ENCODE results near the gene NAA38.

NAA38 gene, protein sequence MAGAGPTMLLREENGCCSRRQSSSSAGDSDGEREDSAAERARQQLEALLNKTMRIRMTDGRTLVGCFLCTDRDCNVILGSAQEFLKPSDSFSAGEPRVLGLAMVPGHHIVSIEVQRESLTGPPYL

DNA sequence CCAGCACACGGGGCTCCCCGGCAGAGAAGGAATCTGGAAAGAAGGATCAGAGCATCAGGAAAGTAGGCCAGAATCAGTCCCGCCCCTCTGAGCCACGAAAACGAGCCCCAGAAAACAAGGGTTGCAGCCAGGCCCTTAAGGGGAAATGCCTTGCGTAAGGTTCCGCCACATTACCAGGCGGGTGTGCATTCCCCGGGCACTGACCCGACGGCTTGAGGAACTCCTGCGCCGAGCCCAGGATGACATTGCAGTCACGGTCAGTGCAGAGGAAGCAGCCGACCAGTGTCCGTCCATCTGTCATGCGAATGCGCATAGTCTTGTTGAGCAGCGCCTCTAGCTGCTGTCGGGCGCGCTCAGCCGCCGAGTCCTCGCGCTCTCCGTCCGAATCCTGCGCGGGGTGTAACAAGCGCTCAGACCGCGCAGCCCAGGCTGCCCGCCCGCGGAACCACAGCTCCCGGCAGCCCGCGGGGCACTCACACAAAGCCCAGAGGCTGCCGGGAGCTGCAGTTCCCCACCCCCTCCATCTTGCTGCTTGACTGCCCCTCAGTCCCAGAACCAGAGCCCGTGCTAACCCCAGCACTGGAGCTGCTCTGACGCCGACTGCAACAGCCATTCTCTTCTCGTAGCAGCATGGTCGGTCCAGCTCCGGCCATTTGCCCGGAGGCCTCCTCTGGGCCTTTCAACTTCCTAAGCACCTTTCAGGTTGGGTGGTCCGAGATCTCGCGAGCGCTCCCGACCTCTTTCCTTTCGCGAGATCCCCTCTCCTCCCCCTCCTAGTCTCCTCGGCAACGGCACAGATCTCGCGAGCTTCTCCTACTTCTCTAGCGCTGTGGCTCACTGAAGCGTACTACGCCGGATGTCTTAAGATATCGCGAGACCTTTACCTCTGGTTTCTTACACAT is at the start of gene NAA38:
NAA38 (minus strand) TSS at position 749 of the 902 bp plus-strand sequence; CDS start at position 653, 96 bp downstream.
- peak; percentile 98 for DNase-seq

DNA sequence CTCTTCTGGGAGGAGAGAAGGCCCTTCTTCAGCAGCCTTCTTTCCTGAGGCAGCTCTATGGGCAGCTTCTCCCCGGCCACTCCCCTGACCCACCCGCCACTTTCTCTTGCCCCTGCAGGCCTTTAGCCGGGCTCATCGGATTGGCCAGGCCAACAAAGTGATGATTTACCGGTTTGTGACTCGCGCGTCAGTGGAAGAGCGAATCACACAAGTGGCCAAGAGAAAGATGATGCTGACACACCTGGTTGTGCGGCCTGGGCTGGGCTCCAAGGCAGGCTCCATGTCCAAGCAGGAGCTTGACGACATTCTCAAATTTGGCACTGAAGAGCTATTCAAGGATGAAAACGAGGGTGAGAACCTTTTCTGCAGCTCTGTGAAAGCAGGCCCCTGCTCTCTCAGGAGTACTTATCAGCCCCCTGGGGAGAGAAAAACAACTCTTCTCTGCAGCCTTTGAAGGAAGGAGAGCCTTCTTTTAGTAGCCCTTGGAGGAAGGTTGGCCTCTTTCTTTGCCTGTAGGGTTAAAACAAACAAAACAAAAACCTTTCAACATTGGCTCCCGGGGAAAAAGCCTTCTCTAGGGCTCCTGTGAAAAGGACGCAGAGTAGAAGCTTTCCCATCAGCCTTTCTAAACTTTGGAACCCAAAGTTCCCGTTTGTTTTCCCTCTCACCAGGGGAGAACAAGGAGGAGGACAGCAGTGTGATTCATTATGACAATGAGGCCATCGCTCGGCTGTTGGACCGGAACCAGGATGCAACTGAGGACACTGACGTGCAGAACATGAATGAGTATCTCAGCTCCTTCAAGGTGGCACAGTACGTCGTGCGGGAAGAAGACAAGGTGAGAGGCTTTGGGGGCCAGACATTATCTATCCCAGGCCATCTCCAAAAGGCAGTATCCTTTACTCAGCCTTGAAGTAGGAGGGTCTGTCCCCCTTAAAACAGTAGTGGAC is 46.1 kb upstream of the NAA38 start:
- DNase-seq: no peak

DNA sequence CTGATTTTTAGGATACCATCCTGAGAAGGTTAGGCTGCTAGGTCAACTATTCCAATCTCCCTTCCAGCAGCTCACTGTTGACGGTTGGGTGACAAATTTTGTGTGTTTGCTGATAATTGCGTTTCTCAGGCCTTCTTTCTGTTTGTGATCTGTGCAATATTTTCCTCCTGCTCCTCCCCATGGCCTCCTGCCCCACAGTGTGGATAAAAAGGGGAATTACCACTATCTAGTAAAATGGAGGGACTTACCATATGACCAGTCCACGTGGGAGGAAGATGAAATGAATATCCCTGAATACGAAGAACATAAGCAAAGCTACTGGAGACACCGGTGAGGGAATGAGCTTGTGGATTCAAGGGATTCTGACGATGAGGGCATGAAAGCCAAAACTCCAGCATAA is 40.4 kb upstream of the NAA38 start:
- peak; percentile 36 for DNase-seq

DNA sequence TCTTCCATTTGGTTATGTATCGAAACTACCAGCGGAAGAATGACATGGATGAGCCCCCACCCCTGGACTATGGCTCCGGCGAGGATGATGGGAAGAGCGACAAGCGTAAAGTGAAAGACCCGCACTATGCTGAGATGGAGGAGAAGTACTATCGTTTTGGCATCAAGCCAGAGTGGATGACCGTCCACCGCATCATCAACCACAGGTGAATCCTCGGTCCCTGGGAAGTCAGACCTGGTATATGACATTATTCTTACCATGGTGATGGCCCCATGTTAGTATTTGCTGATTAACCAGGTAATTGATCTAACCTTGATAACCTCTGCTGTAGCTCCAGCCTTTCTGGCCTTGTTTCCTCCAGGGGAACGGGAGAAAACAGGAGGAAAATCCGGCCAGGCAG is 39.7 kb upstream of the NAA38 start:
- no peak for DNase-seq

DNA sequence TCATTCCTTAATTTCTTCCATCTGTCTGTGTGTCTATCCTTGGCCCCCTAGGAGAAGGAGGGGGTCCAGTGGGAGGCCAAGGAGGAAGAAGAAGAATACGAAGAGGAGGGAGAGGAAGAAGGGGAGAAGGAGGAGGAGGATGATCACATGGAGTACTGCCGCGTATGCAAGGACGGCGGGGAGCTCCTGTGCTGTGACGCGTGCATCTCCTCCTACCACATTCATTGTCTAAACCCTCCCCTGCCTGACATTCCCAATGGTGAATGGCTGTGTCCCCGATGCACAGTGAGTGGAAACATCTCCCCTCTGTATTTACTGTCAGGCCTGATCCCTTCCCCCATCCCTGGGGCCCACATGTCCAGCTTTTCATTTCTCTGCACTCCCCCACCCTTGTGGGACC is 37.5 kb upstream of the NAA38 start:
- no peak for DNase-seq

DNA sequence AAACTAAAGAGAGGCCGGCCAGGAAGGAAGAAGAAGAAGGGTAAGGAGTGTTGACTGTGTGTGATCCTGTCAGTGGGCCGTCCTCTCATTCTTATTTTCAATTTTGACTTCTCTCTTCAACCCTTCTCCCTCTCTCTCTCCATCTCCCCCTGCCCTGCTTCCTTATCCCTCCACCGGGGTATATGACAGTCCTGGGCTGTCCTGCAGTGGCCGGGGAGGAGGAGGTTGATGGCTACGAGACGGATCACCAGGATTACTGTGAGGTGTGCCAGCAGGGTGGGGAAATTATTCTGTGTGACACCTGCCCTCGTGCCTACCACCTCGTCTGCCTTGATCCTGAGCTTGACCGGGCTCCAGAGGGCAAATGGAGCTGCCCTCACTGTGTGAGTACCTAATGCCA is 36.9 kb upstream of the NAA38 start:
- DNase-seq: no peak

DNA sequence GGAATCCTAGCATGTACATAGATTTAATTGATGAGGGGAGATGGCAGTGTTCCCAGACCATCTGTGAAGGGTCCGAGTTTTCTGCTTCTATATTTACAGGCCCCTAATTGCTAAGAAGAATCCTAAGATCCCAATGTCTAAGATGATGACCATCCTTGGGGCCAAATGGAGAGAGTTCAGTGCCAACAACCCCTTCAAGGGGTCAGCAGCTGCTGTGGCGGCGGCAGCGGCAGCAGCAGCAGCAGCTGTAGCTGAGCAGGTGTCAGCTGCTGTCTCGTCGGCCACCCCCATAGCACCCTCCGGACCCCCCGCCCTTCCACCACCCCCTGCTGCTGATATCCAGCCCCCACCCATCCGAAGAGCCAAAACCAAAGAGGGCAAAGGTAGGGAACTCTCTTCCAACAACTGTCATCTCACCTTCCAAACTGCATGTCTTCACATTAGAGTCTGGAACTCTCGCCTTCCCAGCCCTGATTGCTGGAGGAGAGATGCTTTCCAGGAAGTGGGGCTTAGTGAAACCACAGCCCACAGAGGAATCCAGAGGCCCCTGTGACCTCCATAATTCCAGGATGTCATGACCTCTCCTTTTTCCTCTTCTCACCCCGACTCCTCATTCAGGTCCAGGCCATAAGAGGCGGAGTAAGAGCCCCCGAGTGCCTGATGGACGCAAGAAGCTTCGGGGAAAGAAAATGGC is 36.0 kb upstream of the NAA38 start:
- no peak for DNase-seq

DNA sequence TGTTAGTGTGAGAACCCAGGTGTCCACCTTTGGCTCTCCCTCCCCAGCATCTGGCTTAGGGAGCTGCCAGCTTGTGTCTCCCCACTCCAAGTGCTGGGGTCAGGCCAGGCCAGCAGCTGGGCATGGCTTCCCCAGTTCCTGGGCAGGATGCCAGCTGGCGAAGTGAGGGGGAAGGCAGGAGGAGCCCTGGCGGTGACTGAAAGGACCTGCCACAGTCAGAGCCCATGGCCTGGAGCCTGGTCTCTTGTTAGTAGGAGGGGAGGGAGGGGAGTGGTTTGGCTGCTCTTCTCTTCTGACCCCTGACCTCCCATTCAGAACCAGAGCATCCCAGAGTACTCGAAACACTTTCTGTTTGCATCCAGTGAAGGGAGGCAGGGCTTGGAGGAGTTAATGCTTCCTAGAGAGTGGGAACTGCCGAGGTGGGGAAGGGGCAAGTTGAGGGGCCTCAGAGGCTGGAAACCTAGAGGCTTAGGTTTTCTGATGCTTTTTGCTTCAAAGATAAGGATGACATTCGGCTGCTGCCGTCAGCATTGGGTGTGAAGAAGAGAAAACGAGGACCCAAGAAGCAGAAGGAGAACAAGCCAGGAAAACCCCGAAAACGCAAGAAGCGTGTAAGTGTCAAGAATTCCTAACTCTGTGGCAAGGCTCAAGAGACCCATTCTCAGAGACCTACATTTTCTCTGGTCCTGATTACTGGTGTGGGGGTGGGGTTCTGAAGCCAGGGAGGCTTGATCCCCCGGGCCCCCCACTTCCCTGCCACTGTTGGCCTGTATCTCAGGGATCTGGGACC is 32.0 kb upstream of the NAA38 start:
- DNase-seq: peak; percentile 67

DNA sequence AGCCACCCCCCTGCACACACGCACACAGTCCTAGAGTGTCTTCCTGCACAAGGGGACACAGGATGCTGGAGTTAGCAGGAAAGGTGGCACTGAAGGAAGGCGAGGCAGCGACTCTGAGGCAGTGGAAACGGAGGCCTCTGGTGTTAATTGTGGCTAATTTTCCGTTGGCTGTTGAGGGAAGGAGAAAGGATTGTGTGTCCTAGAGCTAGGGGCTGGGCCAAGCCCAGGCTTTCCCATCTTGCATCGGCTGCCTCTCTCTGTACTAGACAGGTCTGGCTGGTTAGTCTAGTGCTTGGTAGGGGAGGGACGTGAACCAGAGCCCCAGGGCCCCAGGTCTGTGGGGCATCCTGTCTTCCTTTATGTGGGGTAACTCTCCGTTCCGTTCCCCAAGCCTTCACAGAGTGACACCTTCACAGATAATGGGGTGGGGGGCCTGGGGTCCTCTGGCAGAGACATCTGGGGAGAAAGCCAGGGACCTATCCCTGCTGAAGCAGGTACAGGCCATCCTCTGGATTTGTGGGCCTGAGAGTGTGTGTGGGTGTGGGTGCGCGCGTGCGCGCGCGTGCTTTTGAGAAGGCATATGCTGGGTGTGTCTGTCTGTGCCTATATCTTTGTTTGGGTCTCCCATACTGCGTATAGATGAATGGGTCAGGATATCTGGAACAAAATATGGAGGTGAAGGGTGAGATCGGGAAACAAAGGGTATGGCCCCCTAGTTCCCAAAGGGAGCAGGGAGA is 31.0 kb upstream of the NAA38 start, which contains the start of gene CHD3:
CHD3 (plus strand) TSS at position 606 of the 737 bp plus-strand sequence. CDS start 212 bp downstream, outside the sequence.
- no peak for DNase-seq

DNA sequence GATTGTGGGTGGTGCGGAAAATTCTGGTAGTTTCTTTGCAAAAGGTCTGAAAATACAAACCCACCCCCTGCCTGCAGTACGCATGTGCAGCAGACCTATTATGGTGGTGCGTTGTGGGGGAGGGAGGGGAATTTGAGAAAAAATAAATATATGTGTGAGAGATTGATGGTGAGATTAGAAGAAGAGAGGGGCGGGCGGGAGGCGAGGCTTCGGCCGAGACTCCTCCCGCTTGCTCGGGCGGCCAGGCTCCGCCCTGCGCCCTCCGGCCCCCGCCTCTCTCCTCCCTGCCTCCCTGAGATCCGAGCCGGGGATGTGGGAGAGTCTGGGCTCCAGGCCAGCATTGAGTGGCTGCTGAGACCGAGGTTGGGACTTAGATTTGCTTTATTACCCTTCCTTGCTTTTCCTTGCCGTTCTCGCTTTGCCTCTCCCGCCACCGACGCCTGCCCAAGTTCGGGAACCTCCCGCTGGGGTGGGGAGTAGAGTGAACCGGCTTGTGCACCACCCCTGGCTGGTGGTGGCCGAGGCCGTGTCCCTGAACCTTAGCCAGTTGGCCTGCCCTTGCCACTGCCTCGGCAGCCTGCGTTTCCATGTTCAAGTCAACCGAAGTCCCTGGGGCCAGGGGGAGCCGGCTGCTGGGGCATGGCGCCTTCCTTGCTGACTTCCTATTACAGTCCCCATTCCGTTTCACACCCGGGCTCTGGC is 30.3 kb upstream of the NAA38 start:
- peak; percentile 95 for DNase-seq

DNA sequence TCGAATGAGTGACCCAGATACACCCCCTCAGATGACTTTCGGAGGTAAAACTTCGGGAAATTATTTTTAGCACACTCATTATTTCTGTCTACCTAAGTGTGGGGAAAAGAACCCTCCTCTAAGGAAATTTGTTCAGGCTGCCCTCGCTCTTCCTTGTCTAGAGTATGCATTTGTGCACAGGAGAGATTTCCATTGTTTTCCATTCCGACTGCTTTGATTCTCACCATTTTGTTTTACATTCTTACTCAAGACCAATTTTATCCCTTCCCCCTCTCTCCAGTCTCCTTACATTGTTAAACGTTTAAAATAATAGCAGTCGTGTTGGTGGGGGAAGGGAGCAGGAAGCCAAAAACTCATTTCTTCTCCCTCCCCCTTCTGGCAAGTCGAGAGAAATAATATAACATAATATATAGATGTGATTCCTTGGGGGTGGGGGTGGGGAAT is 29.7 kb upstream of the NAA38 start:
- DNase-seq: no peak

DNA sequence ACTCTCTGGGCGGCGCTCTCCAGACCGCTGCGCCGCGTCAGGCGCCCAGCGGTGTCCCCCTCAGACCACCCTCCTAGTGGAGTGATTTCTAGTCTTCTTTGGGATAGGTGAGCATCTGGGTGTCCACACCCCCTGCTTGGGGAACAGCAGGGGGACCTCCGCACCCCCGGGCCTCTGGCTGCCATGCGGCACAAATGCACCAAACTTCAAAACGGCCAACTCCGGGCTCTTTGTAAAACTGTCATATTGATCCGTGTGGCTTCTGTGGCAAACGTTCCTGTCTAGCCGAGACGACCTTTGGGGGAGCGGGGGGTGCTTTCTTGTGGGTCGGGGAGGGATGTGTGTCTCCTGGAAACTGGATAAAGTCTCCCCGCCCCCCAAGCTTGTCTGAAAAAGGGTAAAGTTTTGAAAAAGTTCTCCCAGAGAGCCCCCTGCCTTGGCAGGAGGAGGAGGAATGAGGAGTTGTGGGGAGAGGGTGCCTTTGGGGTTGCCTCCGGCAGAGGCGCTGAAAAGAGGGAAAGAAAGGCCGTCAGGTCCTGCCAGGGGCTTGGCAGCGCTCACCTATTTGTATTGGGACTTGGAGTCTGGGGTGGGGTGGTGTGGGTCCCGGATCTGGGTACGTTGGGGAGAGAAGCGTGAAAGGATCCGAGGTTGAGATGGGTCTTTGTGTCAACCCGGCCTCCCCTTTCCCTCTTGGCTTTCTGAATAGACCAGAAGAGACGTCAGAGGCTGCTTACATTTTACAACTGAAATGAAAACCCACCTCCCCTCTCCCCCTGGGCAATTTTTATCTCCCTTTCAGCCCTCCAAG is 29.1 kb upstream of the NAA38 start:
- DNase-seq: peak; percentile 74

DNA sequence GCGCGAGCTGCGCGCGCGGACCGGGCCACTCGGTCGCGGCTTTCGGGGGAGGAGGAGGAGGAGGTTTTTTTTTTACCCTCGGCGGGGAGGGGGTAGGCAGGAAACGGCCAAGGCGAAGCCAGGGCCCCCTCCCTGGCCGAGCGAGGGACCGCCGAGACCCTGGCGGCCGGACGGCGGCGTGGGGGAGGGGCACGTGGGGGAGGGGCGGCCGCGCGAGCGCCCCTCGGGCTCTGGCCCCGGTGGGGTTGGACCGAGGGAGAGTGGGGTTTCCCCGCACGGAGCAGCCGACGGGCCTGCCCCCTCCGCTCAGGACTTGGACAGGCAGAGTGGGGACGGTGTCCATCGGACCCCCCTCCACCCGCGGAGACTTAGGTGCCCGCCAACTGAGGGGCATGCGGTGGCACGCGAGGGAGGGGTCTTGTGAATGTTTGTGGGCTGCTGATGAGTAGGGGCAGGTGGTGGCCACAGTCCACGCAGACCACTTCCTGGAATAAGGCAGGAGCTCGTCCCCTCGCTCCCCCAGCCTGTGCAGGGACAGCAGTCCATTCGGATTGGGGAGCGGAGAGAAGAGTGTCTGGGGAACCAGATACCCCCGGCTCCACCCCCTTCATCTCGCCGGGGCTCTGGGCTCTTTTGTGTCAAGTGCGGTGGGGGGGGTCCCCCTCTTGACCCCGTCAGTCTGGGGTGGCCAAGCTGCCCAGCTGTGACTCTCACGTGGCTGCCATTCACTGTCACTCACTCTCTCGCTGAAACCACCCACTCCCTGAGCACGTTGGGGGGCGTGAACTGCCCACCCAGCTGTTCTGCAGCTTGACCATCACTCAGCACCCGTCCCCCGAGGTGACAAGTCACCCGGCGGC is 28.2 kb upstream of the NAA38 start:
- DNase-seq: peak; percentile 55

DNA sequence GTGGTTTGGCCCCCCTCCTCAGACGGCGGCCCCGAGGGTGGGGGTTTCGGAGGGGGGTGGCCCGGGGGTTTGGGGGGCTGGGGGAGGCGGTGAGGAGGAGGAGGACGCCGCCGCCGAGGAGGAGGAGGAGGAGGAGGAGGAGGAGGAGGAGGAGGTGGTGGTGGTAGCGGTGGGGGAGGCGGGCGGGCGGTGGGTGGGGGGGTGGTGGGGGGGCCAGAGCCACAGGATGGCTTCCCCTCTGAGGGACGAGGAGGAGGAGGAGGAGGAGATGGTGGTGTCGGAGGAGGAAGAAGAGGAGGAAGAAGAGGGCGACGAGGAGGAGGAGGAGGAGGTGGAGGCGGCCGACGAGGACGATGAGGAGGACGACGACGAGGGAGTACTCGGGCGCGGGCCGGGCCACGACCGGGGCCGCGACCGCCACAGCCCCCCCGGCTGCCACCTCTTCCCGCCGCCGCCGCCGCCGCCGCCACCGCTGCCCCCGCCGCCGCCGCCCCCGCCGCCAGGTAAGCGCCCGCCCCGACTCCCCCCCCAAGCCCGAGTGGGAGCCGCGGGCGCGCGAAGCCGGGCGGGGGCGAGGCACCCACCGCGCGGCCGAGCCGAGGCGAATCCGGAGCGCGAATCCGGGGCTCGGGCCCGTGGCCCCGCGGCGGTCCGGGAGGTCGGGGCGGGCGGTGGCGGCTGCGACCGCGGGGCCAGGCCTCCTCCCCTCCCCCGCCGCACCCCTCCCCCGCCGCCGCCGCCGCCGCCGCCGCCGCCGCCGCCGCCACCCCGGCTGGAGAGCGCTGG is 27.4 kb upstream of the NAA38 start:
- peak; percentile 39 for DNase-seq

DNA sequence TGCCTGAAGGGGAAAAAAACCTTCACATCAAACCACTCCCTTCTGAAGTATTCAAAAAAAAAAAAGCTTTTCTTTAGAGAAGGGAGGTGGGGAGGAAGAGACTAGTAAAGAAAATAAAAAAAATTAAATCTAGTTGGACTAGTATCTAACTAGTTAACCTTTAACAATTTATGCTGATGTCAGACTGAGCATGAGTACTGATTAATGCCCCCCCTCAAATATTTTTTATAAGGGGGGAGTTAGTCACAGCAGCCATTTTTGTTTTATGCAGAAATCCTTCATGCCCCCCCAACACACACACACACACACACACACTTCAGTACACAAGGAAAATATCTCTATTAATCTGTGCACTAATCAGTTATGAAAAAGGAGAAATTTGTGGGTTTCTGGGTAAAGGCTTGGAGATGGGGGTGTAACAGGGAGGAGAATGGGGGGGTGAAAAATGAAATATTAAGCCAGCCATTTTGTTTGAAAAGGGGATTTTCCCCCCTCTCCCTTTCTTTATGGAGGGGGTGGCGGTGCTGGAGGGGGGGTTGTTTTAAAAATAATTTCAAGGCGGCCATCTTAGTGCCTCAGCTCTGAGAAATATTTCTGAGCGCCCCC is 26.5 kb upstream of the NAA38 start:
- peak; percentile 45 for DNase-seq

DNA sequence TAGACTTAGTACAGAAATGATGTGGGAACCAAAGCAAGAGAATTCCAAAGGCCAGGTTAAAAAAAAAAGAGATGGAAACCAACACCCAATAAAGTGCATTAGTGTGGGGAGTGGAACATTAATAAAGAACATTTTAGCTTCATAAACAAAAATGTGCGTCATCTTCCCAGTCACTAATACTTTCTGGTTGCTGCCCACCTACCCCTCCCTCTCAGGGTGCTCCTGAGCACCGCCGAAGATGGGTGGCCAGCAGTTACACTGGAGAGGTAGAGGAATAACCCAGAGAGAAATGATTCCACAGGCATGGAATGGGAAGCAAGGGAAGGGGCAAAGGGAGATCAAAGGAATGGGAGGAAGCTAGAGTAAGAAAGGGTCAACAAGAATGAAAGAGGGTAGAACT is 25.3 kb upstream of the NAA38 start:
- no peak for DNase-seq

DNA sequence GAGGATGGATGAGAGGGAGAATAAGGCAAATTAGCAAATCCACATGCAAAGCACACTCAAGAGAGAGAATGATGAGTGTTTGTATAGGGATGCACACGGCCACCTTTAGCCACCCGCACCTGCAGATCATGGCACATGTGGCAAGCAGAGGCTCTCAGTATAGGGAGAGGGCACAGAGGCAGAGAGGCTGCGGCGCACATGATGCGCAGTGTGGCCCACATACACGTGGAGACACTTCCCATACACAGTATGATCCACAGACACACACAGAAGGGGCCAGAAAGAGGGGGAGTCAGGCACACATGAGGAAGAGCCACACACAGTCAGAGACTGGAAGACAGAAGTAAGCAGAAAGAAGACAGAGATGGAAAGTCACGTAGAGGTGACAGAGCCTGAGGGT is 24.7 kb upstream of the NAA38 start:
- no peak for DNase-seq

Data from CD4-positive, alpha-beta T cell treated with Interleukin-15 for 1 hour (primary cell).